ENCODE measurements around the gene FASLG. TPM values are rescaled to one million over a fixed set of nuclear protein-coding genes. Genes with fewer than 3 reads are reported as not detected.

The FASLG gene
- total RNA-seq, 1 donor from 2014 or later = 0.16 TPM

GRCh38 chr1:172713466-172713865, 54.6 kb downstream of the FASLG start:
- no peak for ATAC-seq
- intact Hi-C loops (cut with DNase I) = no loop called here

More at GRCh38 chr1:172713466-172713865, 54.6 kb downstream of the FASLG start:
- DNase-seq (ENCODE audit: missing footprints) = no peak

Other genes with a start within 250 kb of the FASLG start
- gene C1orf105, start 238.4 kb upstream of the FASLG start, total RNA-seq = 25.2 TPM
- gene PIGC, start 215.0 kb upstream of the FASLG start, total RNA-seq = 13.5 TPM
- gene SUCO, start 126.0 kb upstream of the FASLG start, total RNA-seq = 17.9 TPM

All from Right ventricle myocardium inferior (tissue), 1 donor.